GM12874 (cell line): ENCODE data around the gene AVPR1B.

ENCODE experiments used
- CTCF ChIP-seq: IDR thresholded peaks from 2 replicates; pipeline ENCODE4 v1.5.1; 2011; ENCODE audit warnings: low read depth, mild to moderate bottlenecking, control low read depth, low read length, moderate library complexity; ENCODE audit not compliant: insufficient read depth

AVPR1B gene

GRCh38 chr1:206135248-206135647, 18.1 kb upstream of the AVPR1B start:
- no peak for TF ChIP-seq CTCF

DNA sequence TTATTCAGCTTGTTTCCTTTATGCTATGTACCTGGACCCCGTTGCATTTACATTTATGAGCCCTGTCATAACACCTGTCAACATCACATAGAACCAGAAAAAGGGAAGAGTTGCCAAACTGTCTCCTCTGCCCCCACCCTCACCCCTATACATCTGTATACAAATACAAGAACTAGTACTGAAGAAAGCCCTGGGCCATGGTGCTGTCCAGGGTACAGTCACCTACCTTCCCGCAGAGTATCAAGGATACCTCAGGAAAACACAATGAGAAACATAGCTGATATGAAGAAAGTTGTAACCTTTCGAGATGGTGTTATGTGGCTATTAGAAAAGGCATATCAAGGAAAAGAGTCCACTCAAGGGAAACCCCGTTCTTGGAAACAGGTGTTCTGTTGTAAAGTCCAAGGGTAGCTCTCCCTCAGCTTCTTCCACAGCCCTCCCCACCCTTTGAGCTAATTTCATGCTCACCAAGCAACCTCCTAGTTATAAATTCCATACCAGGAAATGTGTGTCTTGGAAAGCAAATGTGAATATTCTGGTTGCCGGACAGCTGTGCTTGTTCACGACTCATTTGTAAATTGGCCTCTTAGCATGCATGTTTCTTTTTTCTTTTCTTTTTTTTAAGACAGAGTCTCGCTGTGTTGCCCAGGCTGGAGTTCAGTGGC, 16.7 kb upstream of the AVPR1B start:
- no peak for TF ChIP-seq CTCF

GRCh38 chr1:206131037-206131436, 13.8 kb upstream of the AVPR1B start:
- TF ChIP-seq CTCF = no peak

DNA sequence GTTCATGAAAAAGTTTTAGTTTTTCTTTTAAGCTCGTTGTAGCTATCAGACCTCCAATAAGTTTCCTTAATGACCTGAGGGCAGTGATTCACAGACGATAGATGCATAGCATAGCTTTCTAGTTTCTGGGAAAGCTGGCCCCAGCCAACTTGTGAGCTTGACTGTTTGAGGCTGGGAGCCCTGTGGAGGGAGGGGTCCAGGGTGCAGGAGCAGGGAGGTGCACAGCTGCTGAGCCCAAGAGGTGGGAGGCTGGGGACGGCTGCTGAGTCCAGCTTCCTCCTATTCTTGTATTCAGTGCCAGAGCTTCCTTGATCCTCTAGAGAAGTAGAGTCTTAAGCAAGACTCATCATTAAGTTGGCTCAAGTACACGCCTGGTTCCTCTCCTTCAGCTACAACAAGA, 11.0 kb upstream of the AVPR1B start:
- TF ChIP-seq CTCF = no peak

- TF ChIP-seq CTCF = no peak
Observed at GRCh38 chr1:206127336-206127735, 10.1 kb upstream of the AVPR1B start.

DNA sequence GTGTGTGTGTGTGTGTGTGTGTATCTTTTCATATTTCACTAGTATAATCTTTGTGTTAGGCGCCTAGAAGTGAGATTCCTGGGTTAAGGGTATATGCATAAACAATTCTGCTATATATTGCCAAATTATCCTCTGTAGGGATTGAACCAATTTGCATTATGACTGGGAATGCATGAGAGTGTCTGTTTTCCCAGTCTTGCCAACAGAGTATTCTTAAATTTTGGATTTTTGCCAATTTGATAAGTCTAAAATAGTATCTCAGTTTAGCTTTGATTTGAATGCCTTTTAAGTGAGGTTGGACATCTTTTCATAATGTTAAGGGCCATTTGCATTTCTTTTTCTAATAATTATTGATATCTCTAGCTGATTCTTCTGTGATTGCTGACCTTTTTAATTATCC, 8.2 kb upstream of the AVPR1B start:
- TF ChIP-seq CTCF = no peak

DNA sequence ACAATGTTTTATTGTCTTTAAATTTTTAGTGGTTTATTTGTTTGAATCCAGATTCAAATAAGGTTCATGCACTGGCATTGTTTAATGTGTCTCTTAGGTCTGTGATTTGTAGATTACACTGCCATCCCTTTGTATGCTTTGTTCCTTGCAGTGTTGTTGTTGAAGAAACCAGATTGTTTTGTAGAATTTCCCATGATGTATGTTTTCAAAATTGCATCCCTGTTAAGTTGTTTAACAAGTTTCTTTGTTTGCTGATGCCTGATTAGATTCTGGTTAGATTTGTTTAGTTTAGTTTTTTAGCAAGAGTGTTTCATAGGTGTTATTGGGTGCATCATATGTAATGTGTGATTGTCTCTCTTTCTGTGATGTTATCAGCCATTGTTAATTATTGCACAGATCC, 5.5 kb upstream of the AVPR1B start:
- TF ChIP-seq CTCF = no peak
